ENCODE data around the gene MFSD2B.

Gene MFSD2B

GRCh38 chr2:24009680-24010476 is at the start of gene MFSD2B:
Gene MFSD2B, plus strand, starts transcription at chr2:24010085. Its CDS starts 12 bp downstream, at chr2:24010097.
- no peaks in the 10 kb centered on the region for H3K36me3 ChIP-seq (ENCODE audit: control insufficient read depth in 2 of 2, insufficient read depth in 2 of 2, low read length in 2 of 2)
- no peak within 1 kb of the TSS for H3K9ac ChIP-seq (ENCODE audit: low read length in 2 of 2)
- H3K4me1 ChIP-seq (ENCODE audit: control insufficient read depth, insufficient read depth, low read length), result peaks cover 11% of the 10 kb centered on the region
- no peaks in the 10 kb centered on the region for H3K9me3 ChIP-seq (ENCODE audit: control insufficient read depth in 2 of 2, low read length in 2 of 2)
- peak within 1 kb of the TSS in 1 of 2 donors; percentile 58 for H3K4me3 ChIP-seq (ENCODE audit: low read length in 2 of 2)
- peaks cover 27 to 28% of the 10 kb centered on the region in 2 donors for H3K27me3 ChIP-seq (ENCODE audit: control insufficient read depth in 1 of 2, insufficient read depth in 2 of 2, low read length in 2 of 2)
- H3K27ac ChIP-seq (ENCODE audit: low read length), result no peak within 1 kb of the TSS

DNA sequence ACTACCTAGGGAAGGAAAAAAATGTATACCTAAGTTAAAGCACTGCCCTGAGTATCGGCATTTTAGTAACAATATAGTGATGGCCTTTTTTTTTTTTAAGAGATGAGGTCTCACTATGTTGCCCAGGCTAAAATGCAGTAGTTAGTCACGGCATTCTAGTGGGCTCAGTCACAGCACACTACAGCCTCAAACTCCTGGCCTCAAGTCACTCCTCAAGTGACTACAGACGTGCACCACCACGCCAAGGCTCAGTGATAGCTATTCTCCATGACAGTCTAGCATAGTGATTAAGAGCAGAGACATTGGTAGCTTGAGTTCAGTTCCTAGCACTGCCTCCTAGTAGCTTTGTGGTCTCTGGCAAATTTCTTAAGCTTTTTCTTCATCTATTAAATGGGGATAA is 42.0 kb upstream of the MFSD2B start:
- Histone ChIP-seq H3K36me3 (ENCODE audit: control insufficient read depth in 2 of 2, insufficient read depth in 2 of 2, low read length in 2 of 2) (peaks cover 3 to 4% of the 10 kb centered on the region in 2 donors), H3K27me3 (ENCODE audit: control insufficient read depth in 1 of 2, insufficient read depth in 2 of 2, low read length in 2 of 2) (no peaks in the 10 kb centered on the region), H3K4me1 (ENCODE audit: control insufficient read depth, insufficient read depth, low read length) (no peaks in the 10 kb centered on the region), H3K27ac (ENCODE audit: low read length) (no peak overlapping the region), H3K9me3 (ENCODE audit: control insufficient read depth in 2 of 2, low read length in 2 of 2) (no peaks in the 10 kb centered on the region), H3K4me3 (ENCODE audit: low read length in 2 of 2) (no peak overlapping the region), H3K9ac (ENCODE audit: low read length in 2 of 2) (no peak overlapping the region)

DNA sequence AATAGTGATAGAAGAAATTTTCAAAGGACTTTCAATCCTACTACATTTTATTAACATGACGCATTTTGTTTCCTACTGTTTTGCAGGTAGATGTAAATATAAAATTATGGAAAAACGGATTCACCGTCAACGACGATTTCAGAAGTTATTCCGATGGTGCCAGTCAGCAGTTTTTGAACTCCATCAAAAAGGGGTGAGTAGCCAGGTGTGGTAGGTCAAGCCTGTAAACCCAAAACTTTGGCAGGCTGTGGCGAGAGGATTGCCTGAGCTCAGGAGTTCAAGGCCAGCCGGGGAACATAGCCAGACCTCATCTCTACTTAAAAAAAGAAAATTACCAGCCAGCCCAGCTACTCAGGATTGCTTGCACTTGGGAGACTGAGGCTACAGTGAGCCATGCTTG is 33.0 kb upstream of the MFSD2B start:
- Histone ChIP-seq H3K27ac (ENCODE audit: low read length) (no peak overlapping the region), H3K9ac (ENCODE audit: low read length in 2 of 2) (no peak overlapping the region), H3K27me3 (ENCODE audit: control insufficient read depth in 1 of 2, insufficient read depth in 2 of 2, low read length in 2 of 2) (no peaks in the 10 kb centered on the region), H3K9me3 (ENCODE audit: control insufficient read depth in 2 of 2, low read length in 2 of 2) (no peaks in the 10 kb centered on the region), H3K4me3 (ENCODE audit: low read length in 2 of 2) (no peak overlapping the region), H3K4me1 (ENCODE audit: control insufficient read depth, insufficient read depth, low read length) (no peaks in the 10 kb centered on the region), H3K36me3 (ENCODE audit: control insufficient read depth in 2 of 2, insufficient read depth in 2 of 2, low read length in 2 of 2) (peaks cover 0 to 2% of the 10 kb centered on the region in 2 donors)

DNA sequence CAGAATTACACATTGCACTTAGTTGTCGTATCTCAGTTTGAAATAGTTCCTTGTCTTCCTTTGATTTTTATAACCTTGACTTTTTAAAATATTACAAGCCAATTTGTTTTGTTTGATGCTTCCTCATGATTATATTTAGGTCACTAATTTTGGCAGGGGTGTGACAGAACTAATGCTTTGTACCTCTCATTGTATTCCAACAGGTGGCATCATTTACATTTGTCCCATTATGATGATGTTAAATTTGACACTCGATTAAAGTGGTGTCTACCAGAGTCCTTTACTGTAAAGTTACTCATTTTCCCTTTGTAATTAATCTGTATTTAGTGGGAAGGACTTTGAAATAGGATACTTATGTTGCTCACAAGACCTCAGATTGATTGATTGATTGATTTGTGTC is 21.5 kb upstream of the MFSD2B start:
- no peaks in the 10 kb centered on the region for H3K9me3 ChIP-seq (ENCODE audit: control insufficient read depth in 2 of 2, low read length in 2 of 2)
- H3K4me3 ChIP-seq (ENCODE audit: low read length in 2 of 2), result no peak overlapping the region
- no peak overlapping the region for H3K9ac ChIP-seq (ENCODE audit: low read length in 2 of 2)
- H3K36me3 ChIP-seq (ENCODE audit: control insufficient read depth in 2 of 2, insufficient read depth in 2 of 2, low read length in 2 of 2), result peaks cover 0 to 4% of the 10 kb centered on the region in 2 donors
- H3K27ac ChIP-seq (ENCODE audit: low read length), result no peak overlapping the region
- no peaks in the 10 kb centered on the region for H3K4me1 ChIP-seq (ENCODE audit: control insufficient read depth, insufficient read depth, low read length)
- H3K27me3 ChIP-seq (ENCODE audit: control insufficient read depth in 1 of 2, insufficient read depth in 2 of 2, low read length in 2 of 2), result no peaks in the 10 kb centered on the region

DNA sequence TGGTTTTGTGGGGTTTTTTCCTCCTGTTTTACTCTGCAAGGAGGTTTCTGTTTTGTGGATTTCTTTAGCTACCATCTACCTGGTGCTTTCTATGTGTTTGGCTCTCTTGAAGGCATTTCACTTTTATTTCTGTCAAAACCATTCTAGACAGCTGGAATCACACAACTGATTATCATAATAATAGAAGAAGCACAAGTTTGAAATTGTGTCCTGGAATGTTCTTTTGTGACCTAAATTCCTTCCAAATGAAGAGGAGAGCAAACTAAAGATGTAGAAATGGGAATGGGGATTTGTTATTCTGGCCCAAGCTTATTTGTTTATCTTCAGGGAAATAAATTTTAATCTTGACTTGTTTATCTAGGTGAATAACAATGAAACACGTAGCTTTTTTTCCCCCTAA is 17.0 kb upstream of the MFSD2B start:
- H3K9ac ChIP-seq (ENCODE audit: low read length in 2 of 2), result no peak overlapping the region
- no peak overlapping the region for H3K4me3 ChIP-seq (ENCODE audit: low read length in 2 of 2)
- H3K36me3 ChIP-seq (ENCODE audit: control insufficient read depth in 2 of 2, insufficient read depth in 2 of 2, low read length in 2 of 2), result no peaks in the 10 kb centered on the region
- H3K27ac ChIP-seq (ENCODE audit: low read length), result no peak overlapping the region
- H3K27me3 ChIP-seq (ENCODE audit: control insufficient read depth in 1 of 2, insufficient read depth in 2 of 2, low read length in 2 of 2), result no peaks in the 10 kb centered on the region
- H3K9me3 ChIP-seq (ENCODE audit: control insufficient read depth in 2 of 2, low read length in 2 of 2), result no peaks in the 10 kb centered on the region
- H3K4me1 ChIP-seq (ENCODE audit: control insufficient read depth, insufficient read depth, low read length), result no peaks in the 10 kb centered on the region

DNA sequence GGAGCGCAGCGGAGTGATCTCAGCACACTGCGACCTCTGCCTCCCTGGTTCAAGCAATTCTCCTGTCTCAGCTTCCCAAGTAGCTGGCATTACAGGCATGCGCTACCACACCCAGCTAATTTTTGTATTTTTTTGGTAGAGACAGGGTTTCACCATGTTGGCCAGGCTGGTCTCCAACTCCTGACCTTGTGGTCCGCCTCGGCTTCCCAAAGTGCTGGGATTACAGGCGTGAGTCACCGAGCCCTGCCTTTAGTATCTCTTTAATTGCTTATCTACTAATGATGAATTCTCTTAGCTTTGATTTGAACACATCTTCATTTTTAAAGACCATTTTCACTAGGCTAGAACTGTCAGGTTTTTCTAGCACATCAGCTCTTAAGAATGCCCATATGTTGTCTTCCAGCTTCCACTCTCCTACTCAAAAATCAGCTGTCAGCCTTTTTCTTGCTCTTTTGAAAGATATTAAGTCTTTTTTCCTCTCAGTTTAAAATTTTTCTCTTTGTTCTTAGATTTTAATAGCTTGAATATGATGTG is 16.1 kb upstream of the MFSD2B start:
- Histone ChIP-seq H3K9ac (ENCODE audit: low read length in 2 of 2) (no peak overlapping the region), H3K36me3 (ENCODE audit: control insufficient read depth in 2 of 2, insufficient read depth in 2 of 2, low read length in 2 of 2) (no peaks in the 10 kb centered on the region), H3K4me3 (ENCODE audit: low read length in 2 of 2) (no peak overlapping the region), H3K27ac (ENCODE audit: low read length) (no peak overlapping the region), H3K9me3 (ENCODE audit: control insufficient read depth in 2 of 2, low read length in 2 of 2) (no peaks in the 10 kb centered on the region), H3K4me1 (ENCODE audit: control insufficient read depth, insufficient read depth, low read length) (no peaks in the 10 kb centered on the region), H3K27me3 (ENCODE audit: control insufficient read depth in 1 of 2, insufficient read depth in 2 of 2, low read length in 2 of 2) (no peaks in the 10 kb centered on the region)

DNA sequence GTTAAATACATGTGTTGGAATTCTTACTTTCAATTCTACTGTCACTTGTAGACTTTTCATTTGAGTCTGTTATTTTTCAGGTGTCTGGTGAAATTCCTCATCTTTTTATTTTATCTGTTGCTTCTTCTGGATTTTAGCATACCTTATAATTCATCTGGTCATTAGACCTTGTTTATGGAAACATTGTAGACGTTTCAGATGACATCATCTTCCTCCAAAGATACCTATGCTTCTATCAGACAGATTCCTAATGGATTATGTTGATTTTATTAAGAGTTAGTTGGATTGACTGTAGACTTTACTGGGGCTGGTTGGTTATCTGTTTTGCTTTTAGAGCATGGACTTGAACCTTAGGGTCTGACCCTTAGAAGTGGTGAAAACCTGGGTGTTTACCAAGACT is 15.3 kb upstream of the MFSD2B start:
- Histone ChIP-seq H3K9me3 (ENCODE audit: control insufficient read depth in 2 of 2, low read length in 2 of 2) (no peaks in the 10 kb centered on the region), H3K27me3 (ENCODE audit: control insufficient read depth in 1 of 2, insufficient read depth in 2 of 2, low read length in 2 of 2) (no peaks in the 10 kb centered on the region), H3K36me3 (ENCODE audit: control insufficient read depth in 2 of 2, insufficient read depth in 2 of 2, low read length in 2 of 2) (peaks cover 0 to under 1% of the 10 kb centered on the region in 2 donors), H3K9ac (ENCODE audit: low read length in 2 of 2) (no peak overlapping the region), H3K4me1 (ENCODE audit: control insufficient read depth, insufficient read depth, low read length) (no peaks in the 10 kb centered on the region), H3K27ac (ENCODE audit: low read length) (no peak overlapping the region), H3K4me3 (ENCODE audit: low read length in 2 of 2) (no peak overlapping the region)

DNA sequence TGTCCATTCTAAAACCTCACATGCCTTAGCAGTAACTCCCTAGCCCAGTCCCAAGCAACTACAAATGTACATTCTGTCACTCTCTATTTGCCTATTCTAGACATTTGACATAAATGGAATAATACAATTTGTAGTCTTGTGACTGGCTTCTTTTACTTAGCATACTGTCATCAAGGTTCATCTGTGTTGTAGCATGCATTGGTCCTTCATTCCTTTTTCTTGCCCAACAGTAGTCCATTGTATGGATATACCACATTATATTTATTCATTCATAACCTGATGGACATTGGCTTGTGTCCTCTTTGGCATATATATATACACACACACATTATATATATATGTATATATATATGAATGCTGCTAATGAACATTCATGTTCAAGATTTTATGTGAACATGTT is 2.2 kb upstream of the MFSD2B start:
- Histone ChIP-seq H3K4me3 (ENCODE audit: low read length in 2 of 2) (no peak overlapping the region), H3K36me3 (ENCODE audit: control insufficient read depth in 2 of 2, insufficient read depth in 2 of 2, low read length in 2 of 2) (no peaks in the 10 kb centered on the region), H3K27me3 (ENCODE audit: control insufficient read depth in 1 of 2, insufficient read depth in 2 of 2, low read length in 2 of 2) (peaks cover 26 to 27% of the 10 kb centered on the region in 2 donors), H3K27ac (ENCODE audit: low read length) (no peak overlapping the region), H3K9ac (ENCODE audit: low read length in 2 of 2) (no peak overlapping the region), H3K4me1 (ENCODE audit: control insufficient read depth, insufficient read depth, low read length) (peaks cover 11% of the 10 kb centered on the region), H3K9me3 (ENCODE audit: control insufficient read depth in 2 of 2, low read length in 2 of 2) (no peaks in the 10 kb centered on the region)

DNA sequence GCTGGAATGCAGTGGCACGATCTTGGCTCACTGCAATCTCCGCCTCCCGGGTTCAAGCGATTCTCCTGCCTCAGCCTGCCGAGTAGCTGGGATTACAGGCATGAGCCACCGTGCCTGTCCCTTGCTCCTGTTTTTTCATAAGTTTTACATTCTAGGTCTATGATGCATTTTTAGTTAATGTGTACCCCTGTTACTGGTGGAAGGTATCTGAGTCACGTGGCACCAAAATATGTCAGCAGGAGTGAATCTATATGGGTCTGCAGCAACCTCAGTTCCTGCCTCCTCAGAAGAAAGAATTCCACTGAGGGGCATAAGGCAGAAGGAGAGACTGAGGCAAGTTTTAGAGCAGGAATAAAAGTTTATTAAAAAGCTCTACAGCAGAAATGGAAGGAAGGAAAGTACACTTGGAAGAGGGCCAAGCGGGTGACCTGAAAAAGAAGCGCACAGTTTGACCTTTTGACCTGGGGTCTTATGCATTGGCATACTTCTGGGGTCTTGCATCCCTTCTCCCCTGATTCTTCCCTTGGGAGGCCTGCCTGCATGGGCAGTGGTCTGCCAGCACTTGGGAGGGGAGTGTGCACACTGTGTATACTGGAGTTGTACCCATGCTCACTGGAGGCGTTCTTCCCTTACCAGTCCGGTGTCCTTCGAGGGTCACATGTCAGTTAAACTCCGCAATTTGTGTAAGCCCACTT is 1.1 kb upstream of the MFSD2B start:
- Histone ChIP-seq H3K27ac (ENCODE audit: low read length) (no peak overlapping the region), H3K36me3 (ENCODE audit: control insufficient read depth in 2 of 2, insufficient read depth in 2 of 2, low read length in 2 of 2) (no peaks in the 10 kb centered on the region), H3K27me3 (ENCODE audit: control insufficient read depth in 1 of 2, insufficient read depth in 2 of 2, low read length in 2 of 2) (peaks cover 27 to 28% of the 10 kb centered on the region in 2 donors), H3K9me3 (ENCODE audit: control insufficient read depth in 2 of 2, low read length in 2 of 2) (no peaks in the 10 kb centered on the region), H3K4me3 (ENCODE audit: low read length in 2 of 2) (no peak overlapping the region), H3K9ac (ENCODE audit: low read length in 2 of 2) (no peak overlapping the region), H3K4me1 (ENCODE audit: control insufficient read depth, insufficient read depth, low read length) (peaks cover 11% of the 10 kb centered on the region)

DNA sequence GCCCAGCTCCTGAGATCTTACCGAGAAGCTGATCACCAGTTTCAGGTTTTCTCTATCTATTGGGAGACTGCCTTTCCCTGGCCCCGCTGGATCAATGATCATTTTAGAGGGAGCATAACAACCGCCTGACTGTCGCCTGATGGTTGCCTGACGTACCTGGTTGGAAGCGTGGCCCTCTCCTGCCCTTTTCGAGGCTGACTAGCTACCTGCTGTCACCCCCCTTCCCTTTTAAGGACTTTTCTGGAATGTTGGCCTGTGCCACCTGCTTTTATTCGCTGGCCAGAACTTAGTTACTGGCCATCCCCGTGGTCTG is 562 bp upstream of the MFSD2B start:
- Histone ChIP-seq H3K9ac (ENCODE audit: low read length in 2 of 2) (no peak overlapping the region), H3K27me3 (ENCODE audit: control insufficient read depth in 1 of 2, insufficient read depth in 2 of 2, low read length in 2 of 2) (peaks cover 27 to 28% of the 10 kb centered on the region in 2 donors), H3K9me3 (ENCODE audit: control insufficient read depth in 2 of 2, low read length in 2 of 2) (no peaks in the 10 kb centered on the region), H3K4me3 (ENCODE audit: low read length in 2 of 2) (peak overlapping the region in 1 of 2 donors; percentile 58), H3K27ac (ENCODE audit: low read length) (no peak overlapping the region), H3K4me1 (ENCODE audit: control insufficient read depth, insufficient read depth, low read length) (peaks cover 11% of the 10 kb centered on the region), H3K36me3 (ENCODE audit: control insufficient read depth in 2 of 2, insufficient read depth in 2 of 2, low read length in 2 of 2) (no peaks in the 10 kb centered on the region)

Measured in stomach smooth muscle (tissue), 2 donors.